ENCODE results near the gene CDH13. TPM values are rescaled to one million over a fixed set of nuclear protein-coding genes. Genes with fewer than 3 reads are reported as not detected.

The CDH13 gene
- total and polyA plus RNA-seq, 9 donors = 1.9 to 34.2 (median 4.8) TPM

GRCh38 chr16:82846806-82847205, 220.0 kb downstream of the CDH13 start:
- Histone ChIP-seq H3K27me3 (no peaks in the 10 kb centered on the region), H3K9me3 (no peaks in the 10 kb centered on the region), H3K36me3 (no peaks in the 10 kb centered on the region), H3K4me3 (no peak overlapping the region), H3K27ac (no peak overlapping the region), H3K4me1 (ENCODE audit: insufficient read depth) (no peaks in the 10 kb centered on the region)
- TF ChIP-seq EP300 (IDR thresholded peaks at IDR 0.05) = no peak
- TF ChIP-seq, protein P1, sequence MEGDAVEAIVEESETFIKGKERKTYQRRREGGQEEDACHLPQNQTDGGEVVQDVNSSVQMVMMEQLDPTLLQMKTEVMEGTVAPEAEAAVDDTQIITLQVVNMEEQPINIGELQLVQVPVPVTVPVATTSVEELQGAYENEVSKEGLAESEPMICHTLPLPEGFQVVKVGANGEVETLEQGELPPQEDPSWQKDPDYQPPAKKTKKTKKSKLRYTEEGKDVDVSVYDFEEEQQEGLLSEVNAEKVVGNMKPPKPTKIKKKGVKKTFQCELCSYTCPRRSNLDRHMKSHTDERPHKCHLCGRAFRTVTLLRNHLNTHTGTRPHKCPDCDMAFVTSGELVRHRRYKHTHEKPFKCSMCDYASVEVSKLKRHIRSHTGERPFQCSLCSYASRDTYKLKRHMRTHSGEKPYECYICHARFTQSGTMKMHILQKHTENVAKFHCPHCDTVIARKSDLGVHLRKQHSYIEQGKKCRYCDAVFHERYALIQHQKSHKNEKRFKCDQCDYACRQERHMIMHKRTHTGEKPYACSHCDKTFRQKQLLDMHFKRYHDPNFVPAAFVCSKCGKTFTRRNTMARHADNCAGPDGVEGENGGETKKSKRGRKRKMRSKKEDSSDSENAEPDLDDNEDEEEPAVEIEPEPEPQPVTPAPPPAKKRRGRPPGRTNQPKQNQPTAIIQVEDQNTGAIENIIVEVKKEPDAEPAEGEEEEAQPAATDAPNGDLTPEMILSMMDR (IDR thresholded peaks at IDR 0.05) = no peak
- no peak for TF ChIP-seq POLR2A (IDR thresholded peaks at IDR 0.05)
- 84 to 93% (median 90%) methylated on average over 1 of the region's 1 CpG for WGBS, 3 donors
- intact Hi-C loops (cut with DNase I) = no loop called here
- no peak for DNase-seq

GRCh38 chr16:82848013-82848412, 221.2 kb downstream of the CDH13 start:
- no peaks in the 10 kb centered on the region for H3K9me3 ChIP-seq
- no peak overlapping the region for H3K4me3 ChIP-seq
- no peak overlapping the region for H3K27ac ChIP-seq
- TF ChIP-seq EP300 (IDR thresholded peaks at IDR 0.05) (no peak), POLR2A (IDR thresholded peaks at IDR 0.05) (no peak)
- TF ChIP-seq, protein P1 (IDR thresholded peaks at IDR 0.05) = no peak
- DNase-seq = no peak
- H3K27me3 ChIP-seq = no peaks in the 10 kb centered on the region
- H3K36me3 ChIP-seq = no peaks in the 10 kb centered on the region
- intact Hi-C loops (cut with DNase I) = no loop called here
- H3K4me1 ChIP-seq (ENCODE audit: insufficient read depth) = no peaks in the 10 kb centered on the region

DNA sequence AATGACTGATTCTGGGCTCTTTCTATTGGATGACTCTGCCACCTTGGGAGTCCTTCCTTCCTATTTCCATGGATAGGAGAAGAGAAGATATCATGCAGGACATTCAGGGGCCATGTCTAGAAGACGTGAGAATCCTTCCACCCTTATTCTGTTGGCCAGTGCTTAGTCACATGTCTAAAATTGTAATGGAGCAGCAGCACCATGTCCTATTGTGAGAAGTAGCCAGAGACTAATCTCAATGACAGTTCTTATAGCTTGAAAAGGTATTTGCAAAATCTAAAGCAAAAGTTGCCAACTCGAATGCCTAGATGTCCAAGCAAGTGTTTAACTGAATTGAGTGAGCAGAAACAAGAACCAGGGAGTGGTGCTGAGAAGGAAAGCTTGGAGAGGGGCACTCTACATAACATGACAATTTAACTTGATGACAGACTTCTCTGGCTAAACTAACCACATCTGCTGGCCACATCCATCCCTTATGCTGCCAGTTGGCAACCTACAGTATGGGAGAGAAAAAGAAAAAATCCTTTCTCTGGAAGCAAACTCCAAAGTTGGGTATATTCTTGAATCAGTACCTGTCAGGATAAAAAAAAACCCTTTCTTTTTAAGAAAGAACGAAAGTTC, 225.7 kb downstream of the CDH13 start:
- H3K36me3 ChIP-seq = no peaks in the 10 kb centered on the region
- H3K27ac ChIP-seq = no peak overlapping the region
- DNase-seq = no peak
- no peaks in the 10 kb centered on the region for H3K27me3 ChIP-seq
- intact Hi-C loops (cut with DNase I) = no loop called here
- H3K4me1 ChIP-seq (ENCODE audit: insufficient read depth) = no peaks in the 10 kb centered on the region
- TF ChIP-seq EP300 (IDR thresholded peaks at IDR 0.05) = no peak
- TF ChIP-seq POLR2A (IDR thresholded peaks at IDR 0.05) = no peak
- TF ChIP-seq, protein P1 (IDR thresholded peaks at IDR 0.05) = no peak
- 52 to 66% (median 57%) methylated on average over 3 of the region's 3 CpGs for WGBS, 3 donors
- H3K9me3 ChIP-seq = no peaks in the 10 kb centered on the region
- H3K4me3 ChIP-seq = no peak overlapping the region

DNA sequence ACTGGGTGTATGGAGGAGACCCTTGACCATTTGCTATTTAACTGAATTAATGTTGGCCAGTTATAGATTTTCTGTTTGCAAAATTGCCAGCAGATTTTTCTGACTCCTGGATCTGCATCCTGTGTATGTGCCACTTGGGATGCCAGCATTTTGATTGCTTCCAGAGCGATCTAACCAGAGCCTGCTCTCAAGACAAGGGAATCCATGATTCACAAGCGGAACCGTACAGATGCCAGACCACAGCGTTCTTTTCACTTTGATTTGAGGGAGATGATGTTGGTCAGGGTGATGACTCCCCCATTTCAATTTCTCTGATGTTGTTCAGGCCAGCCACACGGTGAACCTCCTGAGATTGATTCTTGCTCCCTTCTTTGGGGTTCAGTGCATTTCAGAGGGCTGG, 228.7 kb downstream of the CDH13 start:
- intact Hi-C loops (cut with DNase I) = no loop called here
- H3K4me3 ChIP-seq = no peak overlapping the region
- no peaks in the 10 kb centered on the region for H3K36me3 ChIP-seq
- DNase-seq = no peak
- 79 to 86% (median 80%) methylated on average over 5 of the region's 5 CpGs for WGBS, 3 donors
- no peaks in the 10 kb centered on the region for H3K9me3 ChIP-seq
- H3K27me3 ChIP-seq = no peaks in the 10 kb centered on the region
- no peaks in the 10 kb centered on the region for H3K4me1 ChIP-seq (ENCODE audit: insufficient read depth)
- no peak overlapping the region for H3K27ac ChIP-seq
- no peak for TF ChIP-seq POLR2A (IDR thresholded peaks at IDR 0.05)
- TF ChIP-seq, protein P1 (IDR thresholded peaks at IDR 0.05) = no peak
- no peak for TF ChIP-seq EP300 (IDR thresholded peaks at IDR 0.05)
